ENCODE measurements around the gene GTPBP6. TPM values are rescaled to one million over a fixed set of nuclear protein-coding genes. Genes with fewer than 3 reads are reported as not detected.
"Not testable (repeated sequence)": the region's sequence is repeated elsewhere in the genome, so short reads cannot be mapped to it uniquely, and the experiment has no call there.

Gene GTPBP6
- total and polyA plus RNA-seq, 2 donors (not counting 3 experiments of a cell fraction or from before 2014, with no cell fraction given): 39.1 to 63.5 TPM

DNA sequence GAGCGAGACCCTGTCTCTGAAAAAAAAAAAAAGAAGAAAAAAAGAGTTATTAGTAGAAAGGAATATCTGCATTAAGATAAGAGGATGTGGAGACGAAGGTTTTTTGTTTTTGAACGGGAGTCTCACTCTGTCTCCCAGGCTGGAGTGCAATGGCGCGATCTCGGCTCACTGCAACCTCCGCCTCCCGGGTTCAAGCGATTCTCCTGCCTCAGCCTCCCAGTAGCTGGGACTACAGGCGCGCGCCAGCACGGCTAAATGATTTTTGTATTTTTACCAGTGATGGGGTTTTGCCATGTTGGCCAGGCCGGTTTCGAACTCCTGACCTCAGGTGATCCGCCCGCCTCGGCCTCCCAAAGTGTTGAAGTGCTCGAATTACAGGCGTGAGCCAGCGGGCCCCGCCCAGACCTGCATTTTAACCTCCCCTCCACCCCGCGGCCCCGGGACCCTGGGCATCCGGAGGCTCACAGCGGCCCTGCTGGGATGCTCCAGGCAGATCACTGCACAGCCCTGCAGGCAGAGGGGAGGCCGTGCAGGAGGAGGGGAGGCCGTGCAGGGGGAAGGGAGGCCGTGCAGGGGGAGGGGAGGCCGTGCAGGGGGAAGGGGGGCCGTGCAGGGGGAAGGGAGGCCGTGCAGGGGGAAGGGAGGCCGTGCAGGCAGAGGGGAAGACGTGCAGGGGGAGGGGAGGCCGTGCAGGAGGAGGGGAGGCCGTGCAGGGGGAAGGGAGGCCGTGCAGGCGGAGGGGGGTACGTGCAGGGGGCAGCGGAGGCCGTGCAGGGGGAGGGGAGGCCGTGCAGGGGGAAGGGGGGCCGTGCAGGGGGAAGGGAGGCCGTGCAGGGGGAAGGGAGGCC is 38.6 kb downstream of the GTPBP6 start:
- H2AFZ ChIP-seq (ENCODE audit: low read depth, low read length); H3K9me1 ChIP-seq (replicated peaks; ENCODE audit: control insufficient read depth, extremely low read depth, insufficient read depth, low read length); DNase-seq (ENCODE audit: low read depth, low spot score); intact Hi-C loops (cut with micrococcal nuclease); H4K20me1 ChIP-seq (replicated peaks; ENCODE audit: control insufficient read depth, extremely low read depth, insufficient read depth, low read length); H3K36me3 ChIP-seq (ENCODE audit: control insufficient read depth in 2 of 2, extremely low read depth in 1 of 2, insufficient read depth in 2 of 2, low read length in 2 of 2); H3K79me2 ChIP-seq (ENCODE audit: control insufficient read depth, insufficient read depth, low read length); H3K9ac ChIP-seq (replicated peaks; ENCODE audit: extremely low read depth, insufficient read depth, low read length); H3K27ac ChIP-seq (ENCODE audit: insufficient read depth, low read depth, low read length); H3K4me1 ChIP-seq (ENCODE audit: control insufficient read depth, extremely low read depth, insufficient read depth, low read length); CTCF ChIA-PET; H3K9me3 ChIP-seq (replicated peaks; ENCODE audit: control insufficient read depth, insufficient read depth, low read length); BruUV-seq (replicated peaks); POLR2A ChIA-PET; dilution Hi-C loops (cut with MboI; ENCODE audit: extremely low pct_ligation_motif_present, low sequenced_read_pairs); H3K4me3 ChIP-seq (replicated peaks in 1 of 3; ENCODE audit: insufficient read depth in 1 of 3, low read depth in 1 of 3, low read length in 3 of 3); FAIRE-seq; H3K27me3 ChIP-seq (ENCODE audit: control insufficient read depth in 2 of 2, insufficient read depth in 2 of 2, low read length in 2 of 2); H3K4me2 ChIP-seq (ENCODE audit: insufficient read depth, low read length): not testable (repeated sequence)

DNA sequence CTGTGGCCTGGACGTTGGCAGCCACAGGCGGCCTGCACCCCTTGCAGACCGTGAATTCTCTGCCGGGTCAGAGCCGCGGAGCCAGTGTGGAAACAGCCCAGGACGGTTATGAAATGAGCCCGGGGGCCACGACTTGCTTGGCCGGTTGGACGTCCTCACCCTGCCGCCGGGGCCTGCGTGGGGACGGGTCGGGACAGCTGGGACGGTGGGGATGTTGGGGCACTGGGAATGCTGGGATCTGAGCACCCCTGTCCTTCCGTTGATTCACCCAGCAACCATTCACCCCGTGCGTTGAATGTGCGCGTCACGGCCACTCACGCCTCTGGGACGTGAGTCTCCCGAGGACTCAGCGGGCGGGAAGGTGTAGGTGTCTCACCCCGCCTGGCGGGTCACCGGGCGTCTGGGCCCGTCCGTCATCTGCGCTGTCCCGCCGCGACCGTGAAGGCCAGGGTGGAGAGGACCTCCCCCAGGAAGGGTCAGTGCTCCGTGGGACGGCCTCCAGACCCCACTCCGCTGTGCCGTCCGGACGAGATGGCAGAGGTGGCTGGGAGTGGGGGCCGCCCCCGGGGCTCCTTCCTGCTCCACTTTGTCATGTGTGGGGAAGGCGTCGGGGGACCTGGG is 41.9 kb downstream of the GTPBP6 start:
- Histone ChIP-seq H3K4me1 (ENCODE audit: control insufficient read depth, extremely low read depth, insufficient read depth, low read length) (peaks cover 7% of the 10 kb centered on the region), H3K9me3 (replicated peaks; ENCODE audit: control insufficient read depth, insufficient read depth, low read length) (no peaks in the 10 kb centered on the region), H2AFZ (ENCODE audit: low read depth, low read length) (peak overlapping the region; percentile 92), H3K36me3 (ENCODE audit: control insufficient read depth in 2 of 2, extremely low read depth in 1 of 2, insufficient read depth in 2 of 2, low read length in 2 of 2) (no peaks in the 10 kb centered on the region), H3K9me1 (replicated peaks; ENCODE audit: control insufficient read depth, extremely low read depth, insufficient read depth, low read length) (no peaks in the 10 kb centered on the region), H3K79me2 (ENCODE audit: control insufficient read depth, insufficient read depth, low read length) (no peaks in the 10 kb centered on the region), H3K27me3 (ENCODE audit: control insufficient read depth in 2 of 2, insufficient read depth in 2 of 2, low read length in 2 of 2) (peaks cover 0 to 2% of the 10 kb centered on the region in 2 experiments), H3K4me3 (replicated peaks in 1 of 3; ENCODE audit: insufficient read depth in 1 of 3, low read depth in 1 of 3, low read length in 3 of 3) (peak overlapping the region; percentile 39 to 58 (median 43)), H4K20me1 (replicated peaks; ENCODE audit: control insufficient read depth, extremely low read depth, insufficient read depth, low read length) (no peaks in the 10 kb centered on the region), H3K27ac (ENCODE audit: insufficient read depth, low read depth, low read length) (no peak overlapping the region), H3K9ac (replicated peaks; ENCODE audit: extremely low read depth, insufficient read depth, low read length) (no peak overlapping the region), H3K4me2 (ENCODE audit: insufficient read depth, low read length) (peak overlapping the region; percentile 82)
- FAIRE-seq (no peak), DNase-seq (ENCODE audit: low read depth, low spot score) (no peak)
- POLR2A ChIA-PET: no interaction called here
- dilution Hi-C loops (cut with MboI; ENCODE audit: extremely low pct_ligation_motif_present, low sequenced_read_pairs) (no loop called here), intact Hi-C loops (cut with micrococcal nuclease) (no loop called here)
- no TSS peak for BruUV-seq (replicated peaks)
- TF ChIP-seq EZH2 (IDR thresholded peaks at IDR 0.05; ENCODE audit: borderline replicate concordance, low read depth, low read length, severe bottlenecking): peak; percentile 59
- no peak for TF ChIP-seq JUN (IDR thresholded peaks at IDR 0.05; ENCODE audit: borderline replicate concordance, insufficient read depth, insufficient read length, low read depth)
- CTCF ChIA-PET: no interaction called here
